Measurements from ENCODE around the gene PI4K2B. TPM values are rescaled to one million over a fixed set of nuclear protein-coding genes. Genes with fewer than 3 reads are reported as not detected.

The PI4K2B gene
- total and polyA plus RNA-seq, 2 donors: 20.4 to 24.0 TPM

DNA sequence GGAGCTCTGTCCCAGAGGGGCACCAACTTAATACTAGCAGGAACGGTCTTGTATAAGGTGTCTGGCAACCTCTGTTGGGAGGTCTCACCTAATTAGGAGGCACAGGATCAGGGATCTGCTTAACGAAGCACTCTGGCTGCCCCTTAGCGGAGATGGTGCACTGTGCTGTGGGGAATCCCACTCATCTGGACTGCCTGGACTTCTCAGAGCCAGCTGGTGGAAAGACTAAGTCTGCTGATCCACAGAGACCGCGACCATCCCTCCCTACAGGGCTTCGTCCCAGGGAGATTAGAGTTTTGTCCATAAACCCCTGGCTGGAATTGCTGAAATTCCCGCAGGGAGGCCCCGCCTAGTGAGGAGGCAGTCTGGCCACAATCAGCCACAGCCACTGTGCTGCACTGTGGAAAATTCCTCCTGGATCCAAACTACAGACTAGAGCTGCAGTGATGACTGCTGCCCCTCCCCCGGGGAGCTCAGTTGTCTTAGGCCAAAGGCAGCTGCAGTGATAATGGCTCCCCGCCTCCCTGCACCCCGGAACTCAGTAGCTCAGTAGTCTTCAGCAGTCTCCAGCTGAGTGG is 56.7 kb downstream of the PI4K2B start:
- no peaks in the 10 kb centered on the region for H3K36me3 ChIP-seq (ENCODE audit: control insufficient read depth in 2 of 2, insufficient read depth in 2 of 2, low read length in 1 of 2)
- H3K27ac ChIP-seq (ENCODE audit: low read depth in 1 of 2, low read length in 1 of 2): no peak overlapping the region
- H3K4me3 ChIP-seq (ENCODE audit: low read length in 2 of 2): no peak overlapping the region
- 98% methylated on average over 11 of the region's 11 CpGs for WGBS
- H3K9me3 ChIP-seq (ENCODE audit: control insufficient read depth in 2 of 2, insufficient read depth in 1 of 2, low read length in 1 of 2): no peaks in the 10 kb centered on the region
- H3K27me3 ChIP-seq (ENCODE audit: control insufficient read depth in 2 of 2, insufficient read depth in 1 of 2, low read length in 1 of 2): no peaks in the 10 kb centered on the region
- no peak for DNase-seq (ENCODE audit: low read depth in 6 of 9, low spot score in 9 of 9)
- no peaks in the 10 kb centered on the region for H3K4me1 ChIP-seq (ENCODE audit: control insufficient read depth in 2 of 2, insufficient read depth in 2 of 2, low read length in 2 of 2)

DNA sequence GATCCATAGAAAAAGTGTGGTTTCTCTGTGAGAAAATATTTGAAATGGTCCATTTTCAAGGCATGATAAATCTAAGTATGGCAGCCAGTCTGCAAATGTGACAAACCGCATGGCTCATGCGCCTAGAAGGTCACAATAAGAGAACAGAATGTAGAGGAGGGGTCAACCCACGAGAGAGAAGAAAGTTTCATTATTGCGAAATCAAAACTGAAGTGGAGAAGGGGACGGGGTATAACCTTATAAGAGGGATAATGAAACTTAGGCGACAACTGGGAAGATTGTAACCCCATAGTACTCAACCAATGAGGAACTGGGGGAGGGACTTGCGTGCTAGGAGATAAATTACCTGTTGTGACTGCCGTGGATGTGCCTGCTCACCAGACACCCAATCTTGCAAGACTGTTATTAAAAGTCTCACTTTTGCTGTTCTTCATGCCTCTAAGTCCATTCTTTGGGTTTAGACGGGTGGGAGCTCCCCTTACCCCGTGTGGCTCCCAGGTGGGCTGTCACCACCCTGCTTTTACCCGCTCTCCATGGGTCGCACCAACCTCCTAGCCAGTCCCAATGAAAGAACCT is 57.4 kb downstream of the PI4K2B start:
- H3K36me3 ChIP-seq (ENCODE audit: control insufficient read depth in 2 of 2, insufficient read depth in 2 of 2, low read length in 1 of 2): no peaks in the 10 kb centered on the region
- WGBS: 80% methylated on average over 12 of the region's 12 CpGs
- H3K4me1 ChIP-seq (ENCODE audit: control insufficient read depth in 2 of 2, insufficient read depth in 2 of 2, low read length in 2 of 2): no peaks in the 10 kb centered on the region
- H3K27me3 ChIP-seq (ENCODE audit: control insufficient read depth in 2 of 2, insufficient read depth in 1 of 2, low read length in 1 of 2): no peaks in the 10 kb centered on the region
- no peak overlapping the region for H3K27ac ChIP-seq (ENCODE audit: low read depth in 1 of 2, low read length in 1 of 2)
- H3K4me3 ChIP-seq (ENCODE audit: low read length in 2 of 2): no peak overlapping the region
- DNase-seq (ENCODE audit: low read depth in 6 of 9, low spot score in 9 of 9): no peak
- no peaks in the 10 kb centered on the region for H3K9me3 ChIP-seq (ENCODE audit: control insufficient read depth in 2 of 2, insufficient read depth in 1 of 2, low read length in 1 of 2)

DNA sequence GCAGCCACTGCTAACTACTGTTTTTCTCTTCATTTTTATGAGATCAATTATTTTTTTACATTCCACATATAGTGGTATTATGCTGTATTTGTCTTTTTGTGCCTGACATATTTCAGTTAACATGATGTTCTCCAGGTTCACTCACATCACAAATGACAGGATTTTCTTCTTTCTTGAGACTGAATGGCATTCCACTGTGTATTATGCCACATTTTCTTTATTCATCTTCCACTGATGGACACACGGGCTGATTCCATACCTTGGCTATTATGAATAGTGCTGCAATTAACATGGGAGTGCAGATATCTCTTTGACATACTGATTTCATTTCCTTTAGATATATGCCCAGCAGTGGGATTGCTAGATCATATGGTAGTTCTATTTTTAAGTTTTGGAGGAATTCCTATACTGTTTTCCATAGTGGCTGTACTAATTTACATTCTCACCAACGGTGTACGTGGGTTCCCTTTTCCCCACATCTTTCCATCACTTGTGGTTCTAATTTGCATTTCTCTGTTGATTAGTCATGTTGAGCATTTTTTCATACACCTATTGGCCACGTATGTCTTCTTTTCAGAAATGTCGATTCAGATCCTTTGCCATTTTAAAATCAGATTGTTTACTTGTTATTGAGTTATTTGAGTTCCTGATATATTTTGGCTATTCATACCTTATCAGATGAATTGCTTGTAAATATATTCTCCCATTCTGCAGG is 63.9 kb downstream of the PI4K2B start:
- H3K9me3 ChIP-seq (ENCODE audit: control insufficient read depth in 2 of 2, insufficient read depth in 1 of 2, low read length in 1 of 2): no peaks in the 10 kb centered on the region
- DNase-seq (ENCODE audit: low read depth in 6 of 9, low spot score in 9 of 9): no peak
- WGBS: 90% methylated on average over 5 of the region's 5 CpGs
- no peak overlapping the region for H3K27ac ChIP-seq (ENCODE audit: low read depth in 1 of 2, low read length in 1 of 2)
- no peaks in the 10 kb centered on the region for H3K36me3 ChIP-seq (ENCODE audit: control insufficient read depth in 2 of 2, insufficient read depth in 2 of 2, low read length in 1 of 2)
- no peaks in the 10 kb centered on the region for H3K27me3 ChIP-seq (ENCODE audit: control insufficient read depth in 2 of 2, insufficient read depth in 1 of 2, low read length in 1 of 2)
- no peak overlapping the region for H3K4me3 ChIP-seq (ENCODE audit: low read length in 2 of 2)
- H3K4me1 ChIP-seq (ENCODE audit: control insufficient read depth in 2 of 2, insufficient read depth in 2 of 2, low read length in 2 of 2): no peaks in the 10 kb centered on the region

DNA sequence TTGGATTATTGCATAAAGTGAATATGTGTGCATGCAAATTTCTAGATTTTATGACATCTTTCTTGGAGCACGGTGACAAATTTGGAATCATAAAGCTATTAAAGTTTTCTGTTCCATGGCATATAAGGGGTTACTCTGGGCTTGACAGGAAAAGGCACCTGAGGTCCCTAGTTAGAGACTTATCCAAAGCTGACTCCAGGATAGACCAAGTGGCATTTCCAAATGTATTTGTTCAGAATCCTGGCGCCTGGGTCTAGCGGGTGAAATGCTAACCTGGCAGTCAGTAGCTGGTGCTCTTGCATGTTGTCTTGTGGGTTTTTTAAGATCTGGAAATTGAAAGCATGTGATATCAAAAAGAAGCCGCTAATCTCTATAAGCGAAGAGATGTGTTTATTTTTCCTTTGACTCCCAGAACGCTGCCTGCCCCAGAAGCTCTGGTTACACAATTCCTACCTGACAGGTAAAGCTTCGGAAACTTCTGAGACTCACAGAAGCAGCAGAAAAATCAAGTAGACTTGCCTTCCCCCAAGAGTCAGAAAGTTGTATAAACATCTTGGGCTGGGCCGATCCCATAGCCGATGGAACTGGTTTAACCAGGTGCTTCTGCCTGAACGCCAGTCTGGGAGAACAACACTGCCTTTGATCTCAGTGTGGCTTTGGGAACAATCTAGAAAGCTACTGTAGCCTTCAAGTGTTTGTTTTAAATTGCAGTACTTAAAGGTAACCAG is 65.8 kb downstream of the PI4K2B start:
- H3K36me3 ChIP-seq (ENCODE audit: control insufficient read depth in 2 of 2, insufficient read depth in 2 of 2, low read length in 1 of 2): no peaks in the 10 kb centered on the region
- DNase-seq (ENCODE audit: low read depth in 6 of 9, low spot score in 9 of 9): peak in 1 of 9 donors; percentile 11
- H3K4me1 ChIP-seq (ENCODE audit: control insufficient read depth in 2 of 2, insufficient read depth in 2 of 2, low read length in 2 of 2): no peaks in the 10 kb centered on the region
- H3K9me3 ChIP-seq (ENCODE audit: control insufficient read depth in 2 of 2, insufficient read depth in 1 of 2, low read length in 1 of 2): no peaks in the 10 kb centered on the region
- H3K27me3 ChIP-seq (ENCODE audit: control insufficient read depth in 2 of 2, insufficient read depth in 1 of 2, low read length in 1 of 2): no peaks in the 10 kb centered on the region
- 69% methylated on average over 10 of the region's 10 CpGs for WGBS
- H3K4me3 ChIP-seq (ENCODE audit: low read length in 2 of 2): no peak overlapping the region
- H3K27ac ChIP-seq (ENCODE audit: low read depth in 1 of 2, low read length in 1 of 2): peak overlapping the region in 1 of 2 donors; percentile 26

DNA sequence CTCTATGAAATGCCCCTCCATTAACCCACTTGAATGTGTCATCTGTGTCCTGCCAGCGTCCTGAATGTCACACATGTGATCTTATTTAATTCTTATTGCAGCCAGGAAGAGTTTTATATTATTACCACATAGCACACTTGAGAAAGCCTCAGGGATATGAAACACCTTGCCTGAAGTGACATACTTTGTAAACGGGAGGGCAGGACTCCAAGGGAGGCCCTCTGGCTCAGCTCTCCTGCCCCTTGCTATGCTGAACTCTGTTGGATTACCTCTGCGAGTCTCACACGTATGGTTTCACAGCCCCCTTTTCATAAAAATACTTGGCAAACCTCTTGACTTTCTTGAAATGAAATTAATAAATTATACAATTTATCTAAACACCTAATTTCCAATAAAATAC is 67.6 kb downstream of the PI4K2B start:
- Histone ChIP-seq H3K4me3 (ENCODE audit: low read length in 2 of 2) (no peak overlapping the region), H3K27me3 (ENCODE audit: control insufficient read depth in 2 of 2, insufficient read depth in 1 of 2, low read length in 1 of 2) (no peaks in the 10 kb centered on the region), H3K27ac (ENCODE audit: low read depth in 1 of 2, low read length in 1 of 2) (no peak overlapping the region), H3K36me3 (ENCODE audit: control insufficient read depth in 2 of 2, insufficient read depth in 2 of 2, low read length in 1 of 2) (no peaks in the 10 kb centered on the region), H3K4me1 (ENCODE audit: control insufficient read depth in 2 of 2, insufficient read depth in 2 of 2, low read length in 2 of 2) (no peaks in the 10 kb centered on the region), H3K9me3 (ENCODE audit: control insufficient read depth in 2 of 2, insufficient read depth in 1 of 2, low read length in 1 of 2) (no peaks in the 10 kb centered on the region)
- 96% methylated on average over 4 of the region's 4 CpGs for WGBS
- DNase-seq (ENCODE audit: low read depth in 6 of 9, low spot score in 9 of 9): no peak

DNA sequence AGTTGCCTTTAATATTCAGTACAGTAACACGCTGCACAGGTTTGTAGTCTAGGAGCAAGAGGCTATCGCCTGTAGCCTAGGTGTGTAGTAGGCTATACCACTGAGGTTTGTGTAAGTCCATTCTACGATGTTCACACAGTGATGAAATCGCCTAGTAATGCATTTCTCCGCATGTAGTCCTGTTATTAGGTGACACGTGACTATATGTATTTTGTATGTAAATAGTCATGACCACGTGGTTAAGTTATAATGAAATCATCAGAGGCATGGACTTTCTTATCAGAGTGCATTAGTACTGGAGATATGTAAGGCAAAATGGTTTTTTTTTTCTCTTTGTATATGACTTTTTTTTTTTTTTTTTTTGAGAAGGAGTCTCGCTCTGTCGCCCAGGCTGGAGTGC is 68.8 kb downstream of the PI4K2B start:
- H3K9me3 ChIP-seq (ENCODE audit: control insufficient read depth in 2 of 2, insufficient read depth in 1 of 2, low read length in 1 of 2): no peaks in the 10 kb centered on the region
- H3K27me3 ChIP-seq (ENCODE audit: control insufficient read depth in 2 of 2, insufficient read depth in 1 of 2, low read length in 1 of 2): no peaks in the 10 kb centered on the region
- no peaks in the 10 kb centered on the region for H3K4me1 ChIP-seq (ENCODE audit: control insufficient read depth in 2 of 2, insufficient read depth in 2 of 2, low read length in 2 of 2)
- H3K36me3 ChIP-seq (ENCODE audit: control insufficient read depth in 2 of 2, insufficient read depth in 2 of 2, low read length in 1 of 2): no peaks in the 10 kb centered on the region
- 98% methylated on average over 9 of the region's 9 CpGs for WGBS
- no peak overlapping the region for H3K4me3 ChIP-seq (ENCODE audit: low read length in 2 of 2)
- H3K27ac ChIP-seq (ENCODE audit: low read depth in 1 of 2, low read length in 1 of 2): no peak overlapping the region
- no peak for DNase-seq (ENCODE audit: low read depth in 6 of 9, low spot score in 9 of 9)

DNA sequence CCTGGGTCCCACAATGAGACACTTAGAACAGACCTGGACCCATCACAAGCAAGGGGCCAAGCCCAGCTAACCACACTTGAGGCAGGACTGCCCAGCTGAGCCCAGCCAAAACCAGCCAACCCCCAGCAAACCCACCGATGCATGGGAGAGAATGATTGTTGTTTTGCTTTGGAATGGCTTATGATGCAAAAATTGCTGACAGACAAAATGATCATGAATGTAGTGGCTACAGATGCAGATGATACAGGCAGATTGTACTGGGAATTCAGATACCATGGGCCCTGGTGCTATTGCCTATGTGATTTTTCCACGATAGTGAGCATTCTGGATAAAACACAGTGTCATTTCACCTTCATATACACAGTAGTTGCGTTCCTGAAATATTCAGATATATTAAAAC is 69.7 kb downstream of the PI4K2B start:
- Histone ChIP-seq H3K27ac (ENCODE audit: low read depth in 1 of 2, low read length in 1 of 2) (no peak overlapping the region), H3K27me3 (ENCODE audit: control insufficient read depth in 2 of 2, insufficient read depth in 1 of 2, low read length in 1 of 2) (no peaks in the 10 kb centered on the region), H3K4me3 (ENCODE audit: low read length in 2 of 2) (no peak overlapping the region), H3K9me3 (ENCODE audit: control insufficient read depth in 2 of 2, insufficient read depth in 1 of 2, low read length in 1 of 2) (no peaks in the 10 kb centered on the region), H3K36me3 (ENCODE audit: control insufficient read depth in 2 of 2, insufficient read depth in 2 of 2, low read length in 1 of 2) (no peaks in the 10 kb centered on the region), H3K4me1 (ENCODE audit: control insufficient read depth in 2 of 2, insufficient read depth in 2 of 2, low read length in 2 of 2) (no peaks in the 10 kb centered on the region)
- no peak for DNase-seq (ENCODE audit: low read depth in 6 of 9, low spot score in 9 of 9)
- WGBS: 95% methylated on average over 3 of the region's 3 CpGs

DNA sequence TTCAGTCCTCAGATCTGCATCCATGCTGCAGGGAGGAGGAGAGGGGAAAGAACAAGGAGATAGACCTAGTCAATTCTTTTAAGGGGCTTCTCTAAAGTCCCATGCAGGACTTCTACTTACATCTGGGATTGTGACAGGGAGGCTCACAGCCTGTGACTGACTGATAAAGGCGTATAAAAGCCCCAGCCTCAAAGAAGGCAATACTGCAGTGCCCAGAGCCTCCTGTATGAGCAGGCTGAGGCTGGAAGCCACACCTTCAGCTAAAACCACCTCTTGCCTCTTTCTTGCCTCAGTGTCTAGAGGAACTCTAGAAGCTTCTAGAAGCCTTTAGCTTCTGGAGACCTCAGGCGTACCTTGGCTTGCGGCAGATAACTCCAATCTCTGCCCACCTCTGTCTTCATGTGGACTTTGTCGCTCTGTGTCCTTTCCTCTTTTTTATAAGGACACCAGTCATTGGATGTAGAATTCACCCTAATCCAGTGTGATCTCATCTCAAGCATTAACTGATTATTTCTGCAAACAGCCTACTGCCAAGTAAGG is 72.8 kb downstream of the PI4K2B start:
- DNase-seq (ENCODE audit: low read depth in 6 of 9, low spot score in 9 of 9): no peak
- H3K27ac ChIP-seq (ENCODE audit: low read depth in 1 of 2, low read length in 1 of 2): no peak overlapping the region
- 97% methylated on average over 4 of the region's 4 CpGs for WGBS
- H3K4me3 ChIP-seq (ENCODE audit: low read length in 2 of 2): no peak overlapping the region
- H3K9me3 ChIP-seq (ENCODE audit: control insufficient read depth in 2 of 2, insufficient read depth in 1 of 2, low read length in 1 of 2): no peaks in the 10 kb centered on the region
- no peaks in the 10 kb centered on the region for H3K27me3 ChIP-seq (ENCODE audit: control insufficient read depth in 2 of 2, insufficient read depth in 1 of 2, low read length in 1 of 2)
- peaks cover 0 to 6% of the 10 kb centered on the region in 2 donors for H3K4me1 ChIP-seq (ENCODE audit: control insufficient read depth in 2 of 2, insufficient read depth in 2 of 2, low read length in 2 of 2)
- H3K36me3 ChIP-seq (ENCODE audit: control insufficient read depth in 2 of 2, insufficient read depth in 2 of 2, low read length in 1 of 2): no peaks in the 10 kb centered on the region

DNA sequence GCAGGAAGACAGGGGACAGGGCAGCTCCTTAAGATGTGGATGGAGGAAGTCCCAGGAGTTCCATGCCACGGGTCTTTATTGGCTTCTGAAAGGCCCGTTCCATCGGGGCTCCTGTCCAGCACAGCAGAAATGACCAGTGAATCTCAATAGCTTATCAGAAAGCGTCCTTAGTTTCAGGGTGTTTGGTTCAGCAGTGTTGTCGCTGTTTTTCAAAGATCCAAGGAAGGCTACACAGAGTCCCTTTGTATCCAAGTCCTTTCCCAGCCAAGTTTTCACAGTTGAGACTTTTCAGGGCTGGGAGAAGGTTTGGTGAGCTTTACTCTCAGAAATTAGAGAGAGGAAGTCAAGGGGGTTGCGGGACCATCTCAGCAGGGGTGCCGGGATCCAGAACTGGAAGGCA is 73.8 kb downstream of the PI4K2B start:
- Histone ChIP-seq H3K9me3 (ENCODE audit: control insufficient read depth in 2 of 2, insufficient read depth in 1 of 2, low read length in 1 of 2) (no peaks in the 10 kb centered on the region), H3K36me3 (ENCODE audit: control insufficient read depth in 2 of 2, insufficient read depth in 2 of 2, low read length in 1 of 2) (no peaks in the 10 kb centered on the region), H3K27me3 (ENCODE audit: control insufficient read depth in 2 of 2, insufficient read depth in 1 of 2, low read length in 1 of 2) (no peaks in the 10 kb centered on the region), H3K4me1 (ENCODE audit: control insufficient read depth in 2 of 2, insufficient read depth in 2 of 2, low read length in 2 of 2) (peaks cover 0 to 11% of the 10 kb centered on the region in 2 donors), H3K27ac (ENCODE audit: low read depth in 1 of 2, low read length in 1 of 2) (no peak overlapping the region), H3K4me3 (ENCODE audit: low read length in 2 of 2) (no peak overlapping the region)
- DNase-seq (ENCODE audit: low read depth in 6 of 9, low spot score in 9 of 9): no peak
- WGBS: 94% methylated on average over 7 of the region's 7 CpGs

Measured in thymus (tissue), 11 donors.